ENCODE data around the gene SULT4A1. TPM values are rescaled to one million over a fixed set of nuclear protein-coding genes. Genes with fewer than 3 reads are reported as not detected.

The SULT4A1 gene
- total and polyA plus RNA-seq, 2 of the 8 experiments (the other 6 are each of a cell fraction or from before 2014, with no cell fraction given): 9.1 to 11.8 TPM

- H4K20me1 ChIP-seq (replicated peaks in 1 of 2; ENCODE audit: control insufficient read depth in 1 of 2, insufficient read depth in 2 of 2, low read length in 2 of 2): no peaks in the 10 kb centered on the region
- H2BK20ac ChIP-seq (ENCODE audit: low read length): 0 out of 2 replicates have a peak within 1 kb of the TSS, but pooled peaks have one; percentile 62
- peak within 1 kb of the TSS; percentile 94 for H2BK5ac ChIP-seq (ENCODE audit: low read depth, low read length)
- WGBS, 2 experiments (ENCODE audit: extremely low coverage in 1 of 2, insufficient coverage in 1 of 2, insufficient read length in 1 of 2, insufficient replicate concordance in 2 of 2, low coverage in 1 of 2, low lambda C conversion rate in 2 of 2, missing lambda C conversion rate in 1 of 2): 1% methylated on average over 49 of the region's 55 CpGs; no CpG with 5 or more reads in 1 of the 2 experiments
- H3K4ac ChIP-seq (replicated peaks; ENCODE audit: insufficient read length, low read depth, low read length): peak within 1 kb of the TSS; percentile 39
- peak within 1 kb of the TSS; percentile 88 to 99 for H3K4me2 ChIP-seq (ENCODE audit: insufficient read depth in 1 of 2, low read depth in 2 of 2, low read length in 2 of 2)
- peak within 1 kb of the TSS; percentile 77 for H2BK12ac ChIP-seq (ENCODE audit: low read depth, low read length)
- peak within 1 kb of the TSS; percentile 90; the same call in 1 of the 2 replicates for H4K8ac ChIP-seq (ENCODE audit: extremely low read depth, insufficient read depth, low read length)
- peak within 1 kb of the TSS; percentile 41 to 83 (median 76) for H3K9ac ChIP-seq (replicated peaks in 1 of 4; ENCODE audit: extremely low read depth in 1 of 4, low read depth in 3 of 4, low read length in 3 of 4)
- ChIA-PET CTCF (ENCODE audit: partially characterized antibody) (interaction anchor here (0.6 to 1.6 kb wide), 4 partner anchors 12 to 556 kb away, joined by 3 to 4 read pairs (median 4); no protein-coding TSS in a partner anchor), POLR2A (ENCODE audit: partially characterized antibody) (interaction anchor here (1.5 to 3.2 kb wide), 2 partner anchors 10 to 79 kb away, joined by 3 to 20 read pairs; partner anchors contain the start of gene PNPLA5)
- H2BK15ac ChIP-seq (ENCODE audit: low read length): no peak within 1 kb of the TSS
- H3K4me1 ChIP-seq (replicated peaks in 1 of 4; ENCODE audit: control insufficient read depth in 3 of 4, insufficient read depth in 4 of 4, low read length in 3 of 4): peaks cover 0 to 13% (median 5%) of the 10 kb centered on the region in 4 experiments; a peak in 6 of 7 replicates
- no peaks in the 10 kb centered on the region for H3K27me3 ChIP-seq (replicated peaks in 1 of 4; ENCODE audit: control insufficient read depth in 3 of 4, extremely low read depth in 1 of 4, insufficient read depth in 3 of 4, low read length in 3 of 4)
- H3K4me3 ChIP-seq (ENCODE audit: extremely low read depth in 1 of 4, insufficient read depth in 2 of 4, low read depth in 3 of 4, low read length in 4 of 4): peak within 1 kb of the TSS; percentile 67 to 86 (median 76)
- no peaks in the 10 kb centered on the region for H3K79me2 ChIP-seq (ENCODE audit: control insufficient read depth in 1 of 2, insufficient read depth in 2 of 2, low read length in 2 of 2)
- peak within 1 kb of the TSS; percentile 91 for H3K18ac ChIP-seq (ENCODE audit: extremely low read depth, low read length)
- H3K14ac ChIP-seq (ENCODE audit: insufficient read length): no peak within 1 kb of the TSS
- H3K23ac ChIP-seq (ENCODE audit: insufficient read length): no peak within 1 kb of the TSS
- no peak within 1 kb of the TSS for H2BK120ac ChIP-seq (replicated peaks; ENCODE audit: low read depth, low read length)
- no peak within 1 kb of the TSS; the same call in 1 of the 2 replicates for H2AK5ac ChIP-seq (ENCODE audit: low read depth, low read length)
- peak within 1 kb of the TSS; percentile 74 for H3K56ac ChIP-seq (replicated peaks; ENCODE audit: insufficient read length, low read depth, low read length)
- peak within 1 kb of the TSS; percentile 85 for H4K5ac ChIP-seq (ENCODE audit: insufficient read length, low read depth, low read length)
- H3K36me3 ChIP-seq (ENCODE audit: control insufficient read depth in 2 of 4, insufficient read depth in 4 of 4, low read length in 3 of 4): no peaks in the 10 kb centered on the region
- peaks cover 5% of the 10 kb centered on the region; the same call in 1 of the 2 replicates for H3K79me1 ChIP-seq (ENCODE audit: low read depth, low read length)
- H4K91ac ChIP-seq (replicated peaks; ENCODE audit: insufficient read length, low read length): peak within 1 kb of the TSS; percentile 95
- H3K27ac ChIP-seq (ENCODE audit: low read depth, low read length): peak within 1 kb of the TSS; percentile 90
- H3K9me3 ChIP-seq (ENCODE audit: insufficient read depth in 2 of 2, low read depth in 1 of 2, low read length in 1 of 2): no peaks in the 10 kb centered on the region
- DNase-seq (ENCODE audit: low read depth in 1 of 2, low spot score in 2 of 2): peak; percentile 83 to 93
- FAIRE-seq: peak; percentile 28
- peaks cover 6% of the 10 kb centered on the region for H3K23me2 ChIP-seq (ENCODE audit: low read depth, low read length)
- H2AFZ ChIP-seq (ENCODE audit: low read length): peak within 1 kb of the TSS; percentile 91
- TF ChIP-seq SP1 (IDR thresholded peaks at IDR 0.05; ENCODE audit: low read depth, low read length): peak; percentile 97
- 0 out of 2 replicates have a peak, but pooled peaks have one; percentile 27 for TF ChIP-seq ATF2 (IDR thresholded peaks at IDR 0.05; ENCODE audit: low read length)
- no peak for TF ChIP-seq CTCF (IDR thresholded peaks at IDR 0.05; ENCODE audit: control extremely low read depth in 1 of 3, insufficient read depth in 1 of 3, low read depth in 1 of 3, low read length in 3 of 3)
- TF ChIP-seq E2F6 (IDR thresholded peaks at IDR 0.05): peak; percentile 100
- no peak for TF ChIP-seq RFX5 (IDR thresholded peaks at IDR 0.05; ENCODE audit: borderline replicate concordance, low read depth, low read length)
- peak; percentile 89 for TF ChIP-seq CHD2 (IDR thresholded peaks at IDR 0.05; ENCODE audit: low read length)
Observed at GRCh38 chr22:43812149-43812842, 50.0 kb downstream of the SULT4A1 start, which contains the start of gene EFCAB6. Gene EFCAB6 (minus strand): TSS chr22:43812305. CDS start chr22:43782318, 29,987 bp downstream.
